Left lung (tissue), 10 donors: ENCODE measurements around the gene AAGAB. TPM values are rescaled to one million over a fixed set of nuclear protein-coding genes. Genes with fewer than 3 reads are reported as not detected.
A peak's percentile ranks its signal among the peaks of the same experiment; 100 is the strongest.
"Not testable (repeated sequence)": the region's sequence is repeated elsewhere in the genome, so short reads cannot be mapped to it uniquely, and the experiment has no call there.

Source experiments
- ATAC-seq: fragments of 200-7000 bp; cut with Tn5 transposase; one replicate; pipeline ENCODE4 v1.9.1; 2020; ENCODE audit warnings: moderate library complexity
- DNase-seq, 4 donors: peaks; one replicate each; pipeline ENCODE4 v3.0.0-alpha.2; 2013 to 2020
- H3K27ac ChIP-seq, 2 donors: fragments of 200-600 bp; sonication (generic) in 1 of 2; one replicate each; pipeline versions ENCODE4 v1.5.0 to v1.8.0; 2020 to 2021
- H3K27me3 ChIP-seq, 2 donors: fragments of 200-600 bp; sonication (generic) in 1 of 2; one replicate each; pipeline versions ENCODE4 v1.5.0 to v1.8.0; 2020 to 2021
- H3K36me3 ChIP-seq, 2 donors: fragments of 200-600 bp; sonication (generic) in 1 of 2; one replicate each; pipeline versions ENCODE4 v1.5.0 to v1.8.0; 2020 to 2021
- H3K4me1 ChIP-seq, 2 donors: fragments of 200-600 bp; one replicate each; pipeline ENCODE4 v1.8.0; 2021
- H3K4me3 ChIP-seq, 2 donors: fragments of 200-600 bp; sonication (generic) in 1 of 2; one replicate each; pipeline versions ENCODE4 v1.5.0 to v1.8.0; 2020 to 2021; ENCODE audit warnings: mild to moderate bottlenecking in 1 of 2
- H3K9me3 ChIP-seq, 2 donors: fragments of 200-600 bp; sonication (generic) in 1 of 2; one replicate each; pipeline versions ENCODE4 v1.5.0 to v1.8.0; 2020 to 2021
- CTCF ChIP-seq, 2 donors: fragments of 200-600 bp; sonication (generic) in 1 of 2; IDR thresholded peaks; one replicate each; pipeline versions ENCODE4 v1.5.0 to v1.8.0; 2021; ENCODE audit warnings: antibody characterized with exemption in 2 of 2
- intact Hi-C, 2 donors: fragments of 100-400 bp; cut with DNase I; formaldehyde crosslinking; loops; one replicate each; pipeline versions ENCODE4 v1.11.2 to v1.14.2; 2022
- polyA plus RNA-seq, 6 donors: library from polyadenylated mRNA; unstranded; fragments of 120-200 nt; gene quantifications; one replicate each; pipeline ENCODE4 v1.2.1, GENCODE V29; 2013; ENCODE audit not compliant: insufficient read length in 6 of 6
- total RNA-seq, 2 donors: library from RNA; stranded (reverse); fragmentation: NEBNext Ultra II Directional; extraction: Animal tissue kit (Norgen Biotek cat#: 25700); gene quantifications; one replicate each; pipeline ENCODE4 v1.2.1, GENCODE V29; 2021
- donor health status: DM: no; HTN: yes; CAD: no.
- donor health status: DM: no; HTN: no; CAD: no.

The AAGAB gene
- total and polyA plus RNA-seq, 8 donors = 24.9 to 42.4 (median 29.9) TPM

- no peaks in the 10 kb centered on the region for H3K27me3 ChIP-seq
- peaks cover 0 to 22% of the 10 kb centered on the region in 2 donors for H3K4me1 ChIP-seq
- no peak for TF ChIP-seq CTCF (IDR thresholded peaks at IDR 0.05)
- H3K36me3 ChIP-seq = no peaks in the 10 kb centered on the region
- no peak overlapping the region for H3K27ac ChIP-seq
- DNase-seq (no peak), ATAC-seq (no peak)
- intact Hi-C loops = no loop called here
- no peaks in the 10 kb centered on the region for H3K9me3 ChIP-seq
- peak overlapping the region in 1 of 2 donors; percentile 86 for H3K4me3 ChIP-seq
These were observed 1.4 kb downstream of the AAGAB start for GRCh38 chr15:67253101-67253500.

- ATAC-seq (no peak), DNase-seq (no peak)
- peaks cover 0 to 22% of the 10 kb centered on the region in 2 donors for H3K4me1 ChIP-seq
- H3K27ac ChIP-seq = no peak overlapping the region
- no peaks in the 10 kb centered on the region for H3K27me3 ChIP-seq
- intact Hi-C loops = no loop called here
- no peak for TF ChIP-seq CTCF (IDR thresholded peaks at IDR 0.05)
- H3K36me3 ChIP-seq = peaks cover 0 to 8% of the 10 kb centered on the region in 2 donors
- H3K9me3 ChIP-seq = peaks cover 0 to 8% of the 10 kb centered on the region in 2 donors
- no peak overlapping the region for H3K4me3 ChIP-seq
These were observed 3.1 kb downstream of the AAGAB start for GRCh38 chr15:67251318-67251717.

GRCh38 chr15:67249830-67250229, 4.6 kb downstream of the AAGAB start:
- Histone ChIP-seq H3K4me3 (no peak overlapping the region), H3K27me3 (no peaks in the 10 kb centered on the region), H3K36me3 (peaks cover 0 to 14% of the 10 kb centered on the region in 2 donors), H3K4me1 (peaks cover 0 to 22% of the 10 kb centered on the region in 2 donors), H3K27ac (no peak overlapping the region), H3K9me3 (peaks cover 0 to 8% of the 10 kb centered on the region in 2 donors)
- ATAC-seq (no peak), DNase-seq (no peak)
- intact Hi-C loops = no loop called here
- no peak for TF ChIP-seq CTCF (IDR thresholded peaks at IDR 0.05)

GRCh38 chr15:67248011-67248505, 6.4 kb downstream of the AAGAB start:
- peaks cover 0 to 17% of the 10 kb centered on the region in 2 donors for H3K4me1 ChIP-seq
- no peaks in the 10 kb centered on the region for H3K27me3 ChIP-seq
- intact Hi-C loops = no loop called here
- no peak overlapping the region for H3K27ac ChIP-seq
- H3K4me3 ChIP-seq = no peak overlapping the region
- no peak for ATAC-seq
- no peak for TF ChIP-seq CTCF (IDR thresholded peaks at IDR 0.05)
- peaks cover 0 to 8% of the 10 kb centered on the region in 2 donors for H3K9me3 ChIP-seq
- DNase-seq = no peak
- H3K36me3 ChIP-seq = peaks cover 0 to 14% of the 10 kb centered on the region in 2 donors

GRCh38 chr15:67246606-67247005, 7.9 kb downstream of the AAGAB start:
- H3K4me3 ChIP-seq, H3K9me3 ChIP-seq, H3K27me3 ChIP-seq, intact Hi-C loops, ATAC-seq, DNase-seq, H3K27ac ChIP-seq: not testable (repeated sequence)
- Histone ChIP-seq H3K36me3 (peaks cover 0 to 14% of the 10 kb centered on the region in 2 donors), H3K4me1 (peaks cover 0 to 16% of the 10 kb centered on the region in 2 donors)

GRCh38 chr15:67244971-67245478, 9.4 kb downstream of the AAGAB start:
- intact Hi-C loops = no loop called here
- TF ChIP-seq CTCF (IDR thresholded peaks at IDR 0.05) = no peak

More at GRCh38 chr15:67244971-67245478, 9.4 kb downstream of the AAGAB start:
- Histone ChIP-seq H3K27me3 (no peaks in the 10 kb centered on the region), H3K4me3 (no peak overlapping the region), H3K36me3 (peaks cover 0 to 14% of the 10 kb centered on the region in 2 donors), H3K9me3 (peaks cover 0 to 8% of the 10 kb centered on the region in 2 donors), H3K4me1 (peaks cover 0 to 31% of the 10 kb centered on the region in 2 donors), H3K27ac (no peak overlapping the region)
- DNase-seq = no peak
- ATAC-seq = no peak
